Loucy (cell line): ENCODE results near the gene CELSR3.

ENCODE experiments used
- EZH2phosphoT487 ChIP-seq: fragments of 200-600 bp; IDR thresholded peaks from 2 replicates; pipeline ENCODE4 v1.6.1; 2018; ENCODE audit warnings: antibody characterized with exemption, mild to moderate bottlenecking, moderate library complexity, borderline replicate concordance
- TF ChIP-seq, protein P1 (sequence below): fragments of 200-600 bp; sonication (generic); conservative IDR thresholded peaks from 2 replicates; pipeline ENCODE4 v1.5.1; 2014; ENCODE audit warnings: mild to moderate bottlenecking, antibody characterized with exemption, low read length

DNA sequence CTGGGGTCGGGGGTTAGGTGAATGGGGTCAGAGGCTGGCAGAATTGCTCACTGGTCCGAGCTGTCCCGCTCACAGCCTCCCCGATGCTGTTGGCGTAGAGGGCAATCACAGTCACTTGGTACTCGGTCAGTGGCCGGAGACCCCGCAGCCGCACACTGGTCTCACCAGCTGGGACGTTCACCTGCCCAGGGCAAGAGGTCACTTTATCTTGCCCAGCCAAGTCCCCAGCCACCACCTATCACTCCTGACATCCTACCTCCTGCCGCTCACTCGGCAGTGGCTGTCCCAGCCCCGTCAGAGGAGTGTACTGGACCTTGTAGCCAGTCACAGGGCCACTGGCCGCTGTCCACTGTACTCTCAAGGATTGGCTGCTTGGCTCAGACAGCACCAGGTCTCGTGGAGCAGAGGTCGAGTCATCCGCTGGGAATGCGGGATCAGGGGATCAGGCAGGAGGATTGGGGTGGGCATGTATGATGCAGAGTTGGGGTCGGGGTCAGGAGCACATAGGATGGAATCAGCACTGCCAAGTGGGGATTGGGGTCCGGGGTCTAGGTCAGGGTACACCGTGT lies 70.1 kb downstream of the CELSR3 start:
- TF ChIP-seq, protein P1, sequence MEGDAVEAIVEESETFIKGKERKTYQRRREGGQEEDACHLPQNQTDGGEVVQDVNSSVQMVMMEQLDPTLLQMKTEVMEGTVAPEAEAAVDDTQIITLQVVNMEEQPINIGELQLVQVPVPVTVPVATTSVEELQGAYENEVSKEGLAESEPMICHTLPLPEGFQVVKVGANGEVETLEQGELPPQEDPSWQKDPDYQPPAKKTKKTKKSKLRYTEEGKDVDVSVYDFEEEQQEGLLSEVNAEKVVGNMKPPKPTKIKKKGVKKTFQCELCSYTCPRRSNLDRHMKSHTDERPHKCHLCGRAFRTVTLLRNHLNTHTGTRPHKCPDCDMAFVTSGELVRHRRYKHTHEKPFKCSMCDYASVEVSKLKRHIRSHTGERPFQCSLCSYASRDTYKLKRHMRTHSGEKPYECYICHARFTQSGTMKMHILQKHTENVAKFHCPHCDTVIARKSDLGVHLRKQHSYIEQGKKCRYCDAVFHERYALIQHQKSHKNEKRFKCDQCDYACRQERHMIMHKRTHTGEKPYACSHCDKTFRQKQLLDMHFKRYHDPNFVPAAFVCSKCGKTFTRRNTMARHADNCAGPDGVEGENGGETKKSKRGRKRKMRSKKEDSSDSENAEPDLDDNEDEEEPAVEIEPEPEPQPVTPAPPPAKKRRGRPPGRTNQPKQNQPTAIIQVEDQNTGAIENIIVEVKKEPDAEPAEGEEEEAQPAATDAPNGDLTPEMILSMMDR, result no peak
- TF ChIP-seq EZH2phosphoT487, result no peak
